WTC11 (cell line): ENCODE measurements around the gene SDF4.

Experiments
- HMGA2 ChIP-seq: fragments of 250-450 bp; sonication (Bioruptor Pico); IDR thresholded peaks from 2 replicates; pipeline ENCODE4 v1.4.0; 2021; ENCODE audit warnings: mild to moderate bottlenecking, moderate library complexity
- SMAD3 ChIP-seq: sonication (generic); formaldehyde crosslinking; IDR thresholded peaks from 2 replicates; pipeline ENCODE4 v1.8.0; 2022; ENCODE audit warnings: missing genetic modification reagents, mild to moderate bottlenecking, borderline replicate concordance
- ZNF263 ChIP-seq: sonication (generic); formaldehyde crosslinking; IDR thresholded peaks from 2 replicates; pipeline ENCODE4 v1.8.1; 2022; ENCODE audit warnings: low read depth, mild to moderate bottlenecking, moderate library complexity, missing genetic modification reagents
- ZSCAN18 ChIP-seq: fragments of 250-450 bp; sonication (Bioruptor Pico); IDR thresholded peaks from 2 replicates; pipeline ENCODE4 v2.1.2; 2022; ENCODE audit warnings: mild to moderate bottlenecking, moderate library complexity

- TF ChIP-seq ZSCAN18 (CRISPR knock-in tag) (no peak), ZNF263 (no peak), HMGA2 (CRISPR knock-in tag) (no peak), SMAD3 (CRISPR knock-in tag) (no peak)
Measured at GRCh38 chr1:1227386-1227785, 4.4 kb downstream of the SDF4 start.
